Gastroesophageal sphincter (tissue), 4 donors: ENCODE measurements around the gene GPR63. TPM values are rescaled to one million over a fixed set of nuclear protein-coding genes. Genes with fewer than 3 reads are reported as not detected.

ENCODE experiments used
- ATAC-seq: fragments of 150-250 bp; one replicate; pipeline ENCODE4 v1.9.1; 2016; ENCODE audit warnings: mild to moderate bottlenecking, moderate library complexity
- H3K27ac ChIP-seq, 4 donors: fragments of 200-600 bp; sonication (generic) in 3 of 4; 1 replicate in 3 of 4; 2 replicates in 1 of 4; pipeline ENCODE4 v1.5.1; 2016 to 2019
- H3K27me3 ChIP-seq: fragments of 200-600 bp; sonication (generic); one replicate; pipeline ENCODE4 v1.5.1; 2019
- H3K36me3 ChIP-seq, 2 donors: fragments of 200-600 bp; sonication (generic); one replicate each; pipeline ENCODE4 v1.5.1; 2019; ENCODE audit warnings: control low read depth in 1 of 2
- H3K4me1 ChIP-seq, 3 donors: fragments of 200-600 bp; sonication (generic); 1 replicate in 2 of 3; 2 replicates in 1 of 3; pipeline ENCODE4 v1.5.1; 2016 to 2019; ENCODE audit warnings: control low read depth in 2 of 3
- H3K4me3 ChIP-seq, 2 donors: fragments of 200-600 bp; sonication (generic); one replicate each; pipeline ENCODE4 v1.5.1; 2019; ENCODE audit warnings: mild to moderate bottlenecking in 1 of 2, moderate library complexity in 1 of 2
- H3K9me3 ChIP-seq, 3 donors: fragments of 200-600 bp; sonication (generic); one replicate each; pipeline ENCODE4 v1.5.1; 2017 to 2019; ENCODE audit warnings: control low read depth in 2 of 3
- CTCF ChIP-seq, 4 experiments: fragments of 200-600 bp in 2 of 4; fragments of 450-650 bp in 2 of 4; sonication (generic) in 1 of 4; IDR thresholded peaks; one replicate each; pipeline ENCODE4 v1.5.1; 2017 to 2019; ENCODE audit warnings: antibody characterized with exemption in 4 of 4, mild to moderate bottlenecking in 2 of 4, moderate library complexity in 2 of 4
- EP300 ChIP-seq: sonication (generic); formaldehyde crosslinking; IDR thresholded peaks from one replicate; pipeline ENCODE4 v1.6.1; 2017; ENCODE audit warnings: antibody characterized with exemption, mild to moderate bottlenecking
- POLR2A ChIP-seq, 2 donors: fragments of 450-650 bp; IDR thresholded peaks; one replicate each; pipeline ENCODE4 v1.6.1; 2017; ENCODE audit warnings: antibody characterized with exemption in 2 of 2, mild to moderate bottlenecking in 2 of 2, moderate library complexity in 1 of 2
- POLR2AphosphoS5 ChIP-seq: sonication (generic); formaldehyde crosslinking; IDR thresholded peaks from one replicate; pipeline ENCODE4 v1.6.1; 2017; ENCODE audit warnings: antibody characterized with exemption
- WGBS, 2 donors: methylation state at CpG; one replicate each; pipeline ENCODE4 v1.1.5; 2018; ENCODE audit warnings: low coverage in 1 of 2; 5-methylcytosine and 5-hydroxymethylcytosine counted together
- total RNA-seq, 4 donors: library from RNA; depleted of rRNA; stranded (reverse); fragments of >200 nt; gene quantifications; one replicate each; pipeline ENCODE4 v1.1.0, GENCODE V29; 2016

The GPR63 gene
- total RNA-seq, 4 donors from 2014 or later: 0.54 to 2.8 (median 1.4) TPM

GRCh38 chr6:96749891-96750290 lies 87.4 kb downstream of the GPR63 start:
- no peaks in the 10 kb centered on the region for H3K36me3 ChIP-seq
- no peaks in the 10 kb centered on the region for H3K4me1 ChIP-seq
- H3K27me3 ChIP-seq: no peaks in the 10 kb centered on the region
- no peak overlapping the region for H3K4me3 ChIP-seq
- 99 to 100% methylated on average over 3 to 6 of the region's 6 CpGs for WGBS, 2 donors
- H3K9me3 ChIP-seq: no peaks in the 10 kb centered on the region
- no peak for ATAC-seq
- TF ChIP-seq CTCF (IDR thresholded peaks at IDR 0.05) (no peak), POLR2AphosphoS5 (no peak), EP300 (no peak), POLR2A (IDR thresholded peaks at IDR 0.05) (no peak)
- no peak overlapping the region for H3K27ac ChIP-seq

Other genes with a start within 250 kb of the GPR63 start
- gene NDUFAF4, start 60.4 kb upstream of the GPR63 start, total RNA-seq: 10 to 100 TPM; 14.5 to 39.4 (median 27.4) TPM
- 1 to 10 TPM in 1 of 4 donors, under 1 TPM in 1, not detected in 2; 0.15 to 1.1 TPM for gene KLHL32, start 87.3 kb upstream of the GPR63 start, total RNA-seq